CD4-positive, alpha-beta T cell treated with Interleukin-6 at 100 ng/mL for 8 hours (primary cell): Measurements from ENCODE around the gene JAK3.
"Not testable (repeated sequence)": the region's sequence is repeated elsewhere in the genome, so short reads cannot be mapped to it uniquely, and the experiment has no call there.

ENCODE experiments used
- DNase-seq: peaks from one replicate; pipeline ENCODE4 v3.0.0-alpha.2; 2020; ENCODE audit warnings: mixed read lengths, low spot score

The JAK3 gene

DNA sequence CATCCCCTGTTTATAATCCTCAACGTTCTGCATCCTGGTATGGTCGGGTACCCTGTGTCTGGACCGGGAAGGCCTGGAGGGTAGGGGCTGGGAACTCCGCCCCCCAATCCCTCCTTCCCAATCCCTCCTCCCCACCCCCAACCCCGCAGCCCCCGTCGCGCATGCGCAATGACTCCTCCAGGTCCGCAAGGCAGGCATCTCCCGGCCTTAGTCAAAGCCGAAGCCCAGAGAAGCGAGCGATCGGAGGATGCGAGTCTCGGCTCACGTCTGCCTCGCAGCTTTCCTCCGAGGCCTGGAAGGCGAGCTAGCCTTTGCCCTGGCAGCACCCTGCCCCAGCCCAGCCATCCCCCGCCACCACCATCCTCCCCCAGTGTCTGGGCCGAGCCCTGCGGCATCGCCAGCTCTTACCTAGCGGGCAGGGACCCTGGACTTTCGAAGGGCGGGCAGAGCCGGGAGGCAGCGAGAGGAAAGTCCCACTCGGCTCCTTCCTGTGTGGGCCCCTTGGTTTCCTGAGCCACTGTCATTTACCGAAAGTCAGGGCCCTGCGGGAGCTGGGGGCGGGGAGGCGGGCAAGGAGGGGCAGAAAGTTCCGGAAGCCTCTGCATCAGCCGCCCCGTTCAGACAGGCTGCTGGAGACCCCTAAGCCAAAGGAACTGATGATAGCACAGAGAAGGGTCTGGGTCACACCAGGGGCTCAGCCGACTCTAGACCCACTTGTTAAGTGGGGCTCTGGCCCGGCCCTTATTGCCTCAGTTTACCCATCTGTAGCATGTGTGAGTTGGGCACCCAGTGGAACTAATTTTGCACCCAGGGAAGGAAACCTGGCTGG lies at the start of gene JAK3:
JAK3 (minus strand) TSS at position 445 of the 829 bp plus-strand sequence. CDS start 3,565 bp downstream, outside the sequence.
- DNase-seq, result peak; percentile 89

DNA sequence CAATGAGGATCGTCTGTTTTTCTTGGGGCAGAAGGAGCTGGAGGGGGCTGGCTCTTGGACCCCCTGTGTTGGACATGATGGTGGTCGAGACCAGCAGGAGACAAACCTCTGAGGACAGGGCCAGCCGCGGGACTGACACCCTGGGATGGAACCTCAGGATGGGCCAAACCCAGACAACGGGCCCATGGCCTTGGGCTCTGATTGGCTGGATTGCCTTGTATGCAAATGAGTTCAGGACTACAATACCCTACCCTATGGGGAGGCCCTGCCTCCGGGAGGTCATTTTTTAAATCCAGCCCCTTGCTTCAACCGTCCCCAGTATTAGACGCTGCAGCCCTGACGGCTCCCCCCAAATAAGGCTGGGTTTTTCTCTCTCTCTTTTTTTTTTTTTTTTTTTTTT lies 46.0 kb upstream of the JAK3 start:
- no peak for DNase-seq

DNA sequence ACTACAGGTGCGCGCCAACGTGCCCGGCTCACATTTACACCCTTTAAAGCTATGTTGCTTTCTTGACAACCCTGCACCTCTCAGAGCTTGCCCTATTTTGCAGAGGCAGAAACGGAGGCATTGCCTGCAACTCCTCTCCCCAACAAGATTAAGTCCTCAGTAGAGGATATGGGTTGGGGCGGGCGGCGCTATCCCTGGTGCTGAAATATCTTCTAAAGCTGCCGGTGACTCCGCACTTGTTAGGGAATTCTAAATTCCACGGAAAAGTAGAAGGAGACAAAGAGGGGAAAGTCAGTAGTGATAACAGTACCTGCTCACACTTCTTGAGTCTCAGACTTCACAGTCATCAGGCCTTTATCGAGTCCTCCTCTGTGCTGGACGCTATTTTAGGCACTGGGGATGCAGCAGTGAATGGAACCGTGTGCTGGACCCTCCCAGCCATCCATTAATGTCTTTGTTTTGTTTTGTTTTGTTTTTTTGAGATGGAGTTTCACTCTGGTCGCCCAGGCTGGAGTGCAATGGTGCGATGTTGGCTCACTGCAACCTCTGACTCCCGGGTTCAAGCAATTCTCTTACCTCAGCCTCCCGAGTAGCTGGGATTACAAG lies 41.9 kb upstream of the JAK3 start:
- DNase-seq, result no peak

DNA sequence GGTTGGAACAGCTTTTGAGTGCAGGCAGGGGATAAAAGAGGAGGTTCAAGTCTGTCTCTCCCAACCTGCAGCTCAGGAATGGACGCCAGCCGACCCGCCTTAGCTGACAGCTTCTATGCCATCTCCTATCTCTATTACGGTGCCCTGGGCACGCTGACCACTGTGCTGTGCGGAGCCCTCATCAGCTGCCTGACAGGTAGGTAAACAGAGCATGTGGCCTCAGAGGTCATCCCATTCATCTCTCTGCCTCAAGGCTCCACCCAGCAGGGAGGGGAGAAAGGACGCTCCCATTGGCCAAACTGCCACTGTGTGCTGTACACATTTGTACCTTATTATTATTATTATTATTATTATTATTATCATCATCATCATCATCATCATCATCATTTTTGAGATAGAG lies 40.5 kb upstream of the JAK3 start:
- no peak for DNase-seq

DNA sequence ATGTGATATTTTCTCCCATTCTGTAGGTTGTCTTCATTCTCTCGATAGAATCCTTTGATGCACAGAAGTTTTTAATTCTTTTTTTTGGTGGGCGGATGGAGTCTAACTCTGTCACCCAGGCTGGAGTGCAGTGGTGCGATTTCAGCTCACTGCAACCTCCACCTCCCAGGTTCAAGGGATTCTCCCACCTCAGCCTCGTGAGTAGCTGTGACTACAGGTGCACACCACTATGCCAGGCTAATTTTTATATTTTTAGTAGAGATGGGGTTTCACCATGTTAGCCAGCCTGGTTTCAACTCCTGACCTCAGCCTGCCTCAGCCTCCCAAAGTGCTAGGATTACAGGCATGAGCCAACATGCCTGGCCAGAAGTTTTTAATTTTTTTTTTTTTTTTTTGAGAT lies 39.4 kb upstream of the JAK3 start:
- DNase-seq, result not testable (repeated sequence)

DNA sequence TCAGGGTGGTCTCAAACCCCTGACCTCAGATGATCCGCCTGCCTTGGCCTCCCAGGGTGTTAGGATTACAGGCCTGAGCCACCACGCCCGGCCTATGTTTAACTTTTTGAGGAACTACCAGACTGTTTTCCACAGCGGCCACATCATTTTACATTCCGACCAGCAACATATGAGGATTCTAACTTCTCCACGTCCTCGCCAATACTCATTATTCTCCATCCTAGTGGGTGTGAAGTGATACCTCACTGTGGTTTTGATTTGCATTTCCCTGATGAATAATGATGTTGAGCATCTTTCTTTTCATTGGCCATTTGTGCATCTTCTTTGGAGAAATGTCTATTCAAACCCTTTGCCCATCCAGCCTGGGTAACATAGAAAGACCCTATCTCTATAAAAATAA lies 38.7 kb upstream of the JAK3 start:
- DNase-seq, result no peak

DNA sequence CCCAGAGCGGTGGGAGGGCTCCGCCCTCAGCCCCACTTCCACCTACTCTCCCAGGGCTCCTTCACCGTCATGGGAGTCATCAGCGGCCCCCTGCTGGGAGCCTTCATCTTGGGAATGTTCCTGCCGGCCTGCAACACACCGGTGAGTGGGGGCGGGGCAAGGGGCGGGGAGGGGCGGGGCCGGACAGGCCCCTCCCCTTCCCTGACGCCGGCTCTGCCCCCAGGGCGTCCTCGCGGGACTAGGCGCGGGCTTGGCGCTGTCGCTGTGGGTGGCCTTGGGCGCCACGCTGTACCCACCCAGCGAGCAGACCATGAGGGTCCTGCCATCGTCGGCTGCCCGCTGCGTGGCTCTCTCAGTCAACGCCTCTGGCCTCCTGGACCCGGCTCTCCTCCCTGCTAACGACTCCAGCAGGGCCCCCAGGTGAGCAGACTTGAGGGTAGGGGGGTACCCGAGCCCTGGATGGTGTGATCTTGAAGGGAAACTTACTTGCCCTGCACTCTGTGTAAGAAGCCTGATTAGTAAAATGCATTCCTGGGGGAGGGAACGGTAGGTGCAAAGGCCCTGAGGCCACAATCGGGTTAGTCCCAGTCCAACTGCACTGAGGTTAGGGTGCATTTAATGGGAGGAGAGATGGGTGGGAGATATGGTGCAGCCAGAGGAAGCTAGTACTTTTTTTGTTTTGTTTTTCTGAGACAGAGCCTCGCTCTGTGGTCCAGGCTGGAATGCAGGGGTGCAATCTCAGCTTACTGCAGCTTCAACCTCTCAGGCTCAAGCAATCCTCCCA lies 36.0 kb upstream of the JAK3 start:
- DNase-seq, result no peak

DNA sequence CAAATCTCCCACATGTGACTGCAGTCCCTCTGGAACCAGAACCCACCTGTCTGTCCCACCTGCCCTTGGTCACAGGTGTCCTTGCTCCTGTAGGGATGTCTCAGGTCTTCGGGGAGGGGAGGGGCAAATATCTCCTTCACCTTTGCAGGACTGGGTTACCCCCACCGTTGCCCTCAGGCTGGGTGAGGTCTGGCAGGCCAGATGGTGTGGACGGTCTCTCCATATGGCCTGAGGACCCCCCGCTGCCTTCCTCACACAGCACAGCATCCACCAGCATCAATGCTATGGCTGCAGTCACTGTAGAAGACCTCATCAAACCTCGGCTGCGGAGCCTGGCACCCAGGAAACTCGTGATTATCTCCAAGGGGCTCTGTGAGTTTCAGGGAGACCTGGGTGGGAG lies 33.9 kb upstream of the JAK3 start:
- no peak for DNase-seq

DNA sequence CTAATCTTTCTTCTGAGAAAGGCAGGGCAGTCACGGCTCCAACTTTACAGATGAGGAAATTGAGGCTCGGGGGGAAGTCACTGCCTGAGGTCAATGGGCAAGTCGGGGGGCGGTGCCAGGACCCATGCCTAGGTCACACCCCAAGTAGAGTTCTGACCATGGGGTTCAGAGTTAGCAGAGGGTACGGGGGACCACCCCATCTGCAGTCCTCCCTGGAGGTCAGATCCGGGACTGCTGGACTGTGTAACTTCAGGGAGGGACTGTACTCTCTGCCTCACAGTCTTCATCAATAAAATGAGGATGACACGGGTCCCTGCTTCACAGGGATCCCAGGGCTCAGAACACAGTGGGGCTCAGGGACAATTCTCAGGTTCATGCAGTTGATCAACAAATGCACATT lies 31.7 kb upstream of the JAK3 start:
- no peak for DNase-seq

DNA sequence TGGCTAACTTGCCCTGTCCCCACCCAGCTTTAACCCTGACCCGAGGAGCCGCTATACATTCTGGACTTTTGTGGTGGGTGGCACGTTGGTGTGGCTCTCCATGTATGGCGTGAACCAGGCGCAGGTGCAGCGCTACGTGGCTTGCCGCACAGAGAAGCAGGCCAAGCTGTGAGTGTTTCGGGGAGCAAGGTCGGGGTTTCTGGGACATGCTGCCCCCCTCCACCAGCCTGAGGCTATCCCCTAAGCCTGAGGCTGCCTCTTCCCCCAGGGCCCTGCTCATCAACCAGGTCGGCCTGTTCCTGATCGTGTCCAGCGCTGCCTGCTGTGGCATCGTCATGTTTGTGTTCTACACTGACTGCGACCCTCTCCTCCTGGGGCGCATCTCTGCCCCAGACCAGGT lies 29.9 kb upstream of the JAK3 start:
- DNase-seq, result no peak

DNA sequence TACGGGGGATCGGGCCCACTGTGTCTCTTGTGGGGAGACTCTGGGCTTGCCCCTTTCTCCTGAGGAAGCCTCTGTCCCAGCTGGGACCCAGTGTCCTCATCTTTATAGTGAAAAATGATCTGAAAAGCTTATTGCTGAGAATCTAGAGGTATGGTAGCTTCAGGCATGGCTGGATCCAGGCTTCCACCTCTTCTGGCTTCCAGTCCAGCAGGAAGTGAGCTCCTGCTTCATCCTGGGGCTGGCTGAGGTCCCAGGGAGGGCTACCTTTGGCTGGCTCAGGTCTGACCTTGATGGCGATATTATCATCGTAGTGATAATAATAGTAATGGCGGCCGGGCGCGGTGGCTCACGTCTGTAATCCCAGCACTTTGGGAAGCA lies 27.0 kb upstream of the JAK3 start:
- DNase-seq, result no peak

DNA sequence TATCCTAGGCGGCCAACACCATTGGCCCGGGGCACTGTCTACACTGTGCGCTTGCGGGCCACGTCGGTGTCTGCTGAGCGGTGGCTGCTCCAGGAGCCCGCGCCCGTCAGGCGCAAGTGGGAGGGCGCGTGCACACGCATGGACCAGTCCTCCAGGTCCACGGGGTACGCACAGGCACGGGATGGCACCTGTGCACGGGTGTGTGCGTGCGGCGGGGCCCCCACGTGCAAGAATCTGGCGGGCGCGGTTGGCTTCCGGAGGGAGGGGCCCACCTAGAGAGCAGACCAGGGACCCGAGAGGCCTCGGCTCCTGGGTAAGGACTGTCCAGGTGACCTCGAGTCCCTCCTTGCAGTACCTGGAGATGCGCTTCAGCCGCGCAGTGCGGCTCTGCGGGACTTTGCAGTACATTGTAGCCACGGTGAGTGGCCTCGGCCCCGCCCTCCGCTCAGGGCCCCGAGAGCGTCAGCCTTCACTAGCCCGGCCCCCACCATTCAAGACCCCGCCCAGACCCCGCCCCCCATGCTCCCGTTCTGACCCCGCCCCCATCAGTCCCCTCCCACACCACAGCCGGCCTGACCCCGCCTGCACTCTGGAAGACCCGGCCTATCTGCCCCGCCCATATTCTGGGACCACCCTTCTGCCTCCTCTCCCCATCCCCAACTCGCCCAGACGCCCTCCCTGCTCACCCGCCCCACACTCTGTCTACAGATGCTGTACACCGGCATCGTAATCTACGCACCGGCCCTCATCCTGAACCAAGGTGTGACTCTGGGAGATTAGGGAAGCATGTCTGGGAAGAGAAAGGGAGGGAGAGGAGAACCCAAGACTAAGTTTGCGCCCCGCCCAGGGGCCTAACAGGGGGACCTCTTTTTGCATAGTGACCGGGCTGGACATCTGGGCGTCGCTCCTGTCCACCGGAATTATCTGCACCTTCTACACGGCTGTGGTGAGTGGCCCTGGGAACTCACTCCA lies 26.3 kb upstream of the JAK3 start:
- DNase-seq, result peak; percentile 67

DNA sequence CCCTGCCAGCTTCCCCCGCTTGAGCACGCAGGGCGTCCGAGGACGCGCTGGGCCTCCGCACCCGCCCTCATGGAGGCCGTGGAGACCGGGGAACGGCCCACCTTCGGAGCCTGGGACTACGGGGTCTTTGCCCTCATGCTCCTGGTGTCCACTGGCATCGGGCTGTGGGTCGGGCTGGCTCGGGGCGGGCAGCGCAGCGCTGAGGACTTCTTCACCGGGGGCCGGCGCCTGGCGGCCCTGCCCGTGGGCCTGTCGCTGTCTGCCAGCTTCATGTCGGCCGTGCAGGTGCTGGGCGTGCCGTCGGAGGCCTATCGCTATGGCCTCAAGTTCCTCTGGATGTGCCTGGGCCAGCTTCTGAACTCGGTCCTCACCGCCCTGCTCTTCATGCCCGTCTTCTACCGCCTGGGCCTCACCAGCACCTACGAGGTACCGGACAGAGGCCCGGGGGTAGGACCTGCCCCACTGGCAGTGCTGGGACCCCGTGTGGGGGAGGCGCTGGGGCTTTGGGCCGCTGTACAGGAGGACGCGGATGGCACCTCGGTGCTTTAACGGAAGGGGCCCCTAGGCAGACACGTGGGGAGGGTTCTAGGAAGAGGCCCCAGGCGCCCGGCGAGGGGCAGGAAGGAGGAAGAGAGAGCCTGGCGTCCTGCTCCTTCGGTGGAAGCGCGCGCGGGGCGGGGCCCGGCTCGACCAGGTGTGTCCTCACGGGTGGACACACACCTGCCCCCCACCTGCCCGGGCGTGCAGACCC lies 24.6 kb upstream of the JAK3 start:
- DNase-seq, result peak; percentile 41

DNA sequence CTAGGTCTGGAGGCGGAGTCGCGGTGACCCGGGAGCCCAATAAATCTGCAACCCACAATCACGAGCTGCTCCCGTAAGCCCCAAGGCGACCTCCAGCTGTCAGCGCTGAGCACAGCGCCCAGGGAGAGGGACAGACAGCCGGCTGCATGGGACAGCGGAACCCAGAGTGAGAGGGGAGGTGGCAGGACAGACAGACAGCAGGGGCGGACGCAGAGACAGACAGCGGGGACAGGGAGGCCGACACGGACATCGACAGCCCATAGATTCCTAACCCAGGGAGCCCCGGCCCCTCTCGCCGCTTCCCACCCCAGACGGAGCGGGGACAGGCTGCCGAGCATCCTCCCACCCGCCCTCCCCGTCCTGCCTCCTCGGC lies 24.1 kb upstream of the JAK3 start, which contains the start of gene SLC5A5:
SLC5A5 (plus strand) TSS at position 68 of the 373 bp plus-strand sequence. CDS start 375 bp downstream, outside the sequence.
- DNase-seq, result no peak

DNA sequence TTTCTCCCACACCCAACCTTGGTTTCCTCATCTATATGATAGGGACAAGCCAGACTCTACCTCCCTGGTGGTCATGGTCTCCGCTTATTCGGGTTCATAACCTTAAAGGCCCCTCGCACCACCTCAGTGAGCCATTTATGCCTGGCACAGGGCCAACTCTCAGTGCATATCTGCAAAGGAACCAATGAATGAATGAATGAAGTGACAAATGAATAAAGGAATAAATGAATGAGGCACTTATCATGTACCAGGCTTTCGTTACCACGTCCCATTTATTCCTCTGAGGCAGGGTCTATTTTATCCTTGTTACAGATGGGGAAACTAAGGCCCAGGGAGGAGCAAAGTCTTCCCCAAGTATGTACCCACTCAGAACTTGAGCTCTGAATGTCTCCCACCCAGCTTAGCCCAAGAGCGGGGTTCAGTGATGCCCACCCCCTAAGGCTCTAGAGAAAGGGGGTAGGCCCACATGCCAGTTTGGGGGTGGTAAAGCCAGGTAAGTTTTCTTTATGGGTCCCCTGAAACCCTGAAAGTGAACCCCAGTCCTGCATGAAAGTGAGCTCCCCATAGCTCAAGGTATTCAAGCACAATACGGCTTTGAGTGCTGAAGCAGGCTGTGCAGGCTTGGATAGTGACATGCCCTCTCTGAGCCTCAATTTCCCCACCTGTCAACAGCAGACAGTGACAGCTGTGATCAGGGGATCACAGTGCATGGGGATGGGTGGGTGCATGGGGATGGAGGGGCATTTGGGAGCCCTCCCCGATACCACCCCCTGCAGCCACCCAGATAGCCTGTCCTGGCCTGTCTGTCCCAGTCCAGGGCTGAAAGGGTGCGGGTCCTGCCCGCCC lies 23.5 kb upstream of the JAK3 start:
- DNase-seq, result no peak

DNA sequence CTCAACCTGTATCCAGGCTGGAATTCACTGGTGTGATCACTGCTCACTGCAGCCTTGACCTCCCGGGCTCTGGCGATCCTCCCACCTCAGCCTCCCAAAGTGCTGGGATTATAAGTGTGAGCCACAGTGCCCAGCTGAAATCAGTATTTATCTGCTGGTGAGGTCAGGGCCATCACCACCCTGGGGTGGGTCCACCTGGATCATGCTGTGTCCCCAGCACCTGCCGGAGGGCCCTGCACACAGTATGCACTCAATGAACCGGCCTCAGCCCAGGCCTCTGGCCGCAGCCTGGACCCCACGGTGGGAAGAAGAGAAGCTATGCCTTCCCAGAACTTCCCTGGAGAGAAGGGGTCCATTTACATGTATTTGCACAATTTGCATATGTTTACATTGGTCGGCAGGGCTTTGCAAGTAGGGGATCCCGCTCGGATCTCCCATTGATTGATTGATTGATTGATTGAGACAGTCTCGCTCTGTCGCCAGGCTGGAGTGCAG lies 21.4 kb upstream of the JAK3 start:
- DNase-seq, result no peak

DNA sequence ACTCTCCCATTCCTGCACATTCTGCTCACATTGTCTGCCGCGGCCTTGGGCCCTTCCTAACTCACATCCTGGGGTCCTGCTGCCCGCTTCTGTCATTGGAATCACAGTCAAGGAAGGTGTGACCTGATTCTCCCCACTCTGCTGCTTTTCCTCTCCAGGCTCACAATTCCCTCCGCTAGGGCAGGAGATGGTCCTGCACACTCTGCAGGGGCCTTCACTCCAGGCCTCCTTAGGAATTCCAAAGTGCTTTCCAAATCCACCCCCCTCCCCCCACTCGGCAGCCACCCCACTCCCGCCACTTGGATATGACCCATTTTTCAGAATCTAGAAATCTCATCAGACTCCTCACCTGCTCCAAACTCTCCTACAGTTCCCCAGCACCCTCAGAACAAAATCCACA lies 20.9 kb upstream of the JAK3 start:
- DNase-seq, result no peak

DNA sequence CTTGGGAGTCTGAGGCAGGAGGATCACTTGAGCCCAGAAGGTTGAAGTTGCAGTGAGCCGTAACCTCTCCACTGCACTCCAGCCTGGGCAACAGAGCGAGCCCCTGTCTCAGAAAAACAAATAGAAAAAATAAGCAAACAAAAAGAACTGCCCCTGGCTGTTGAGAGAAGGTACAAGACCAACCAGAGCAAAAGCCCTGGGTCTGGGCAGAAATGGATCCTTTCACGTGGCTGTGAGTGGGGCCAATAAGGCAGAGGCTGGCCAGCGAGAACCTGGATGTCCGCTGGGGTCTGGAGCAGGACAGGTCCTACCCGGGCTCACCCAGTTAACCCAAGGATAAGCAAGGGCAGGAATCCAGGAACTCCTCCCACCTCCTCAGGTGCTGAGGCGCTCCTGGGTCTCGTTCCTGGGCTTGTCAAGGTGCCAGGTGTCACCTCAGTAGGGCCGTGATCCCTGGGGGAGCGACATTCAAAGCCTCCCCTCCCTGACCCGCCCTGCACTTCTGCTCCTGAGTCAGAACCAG lies 19.2 kb upstream of the JAK3 start:
- DNase-seq, result no peak

DNA sequence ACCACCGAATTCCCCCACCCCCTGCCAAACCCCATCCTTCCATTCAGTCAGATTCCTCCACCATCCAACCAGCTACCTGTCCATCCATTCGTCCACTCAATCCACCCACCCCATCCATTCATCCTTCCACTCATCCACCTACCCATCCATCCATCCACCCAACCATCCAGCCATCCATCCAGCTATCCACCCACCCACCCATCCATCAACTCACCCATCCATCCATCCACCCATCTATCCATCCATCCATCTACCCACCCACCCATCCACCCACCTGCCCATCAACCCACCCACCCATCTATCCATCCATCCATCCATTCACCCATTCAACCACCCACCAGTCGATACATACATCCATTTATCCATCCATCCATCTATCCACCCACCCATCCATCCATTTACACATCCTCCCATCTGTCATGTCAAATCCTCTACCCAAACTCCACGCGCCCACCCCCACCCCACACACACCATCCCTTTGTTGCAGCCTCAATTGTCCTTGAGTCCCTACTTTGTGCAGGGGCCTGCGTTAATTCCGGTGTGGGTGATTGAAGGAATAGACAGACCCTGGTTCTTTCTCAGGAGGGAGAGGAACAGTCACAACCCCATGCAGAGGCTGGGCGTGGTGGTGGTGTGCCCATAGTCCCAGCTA lies 18.7 kb upstream of the JAK3 start:
- no peak for DNase-seq
